A673 (cell line): ENCODE measurements around the gene NDUFAF2. TPM values are rescaled to one million over a fixed set of nuclear protein-coding genes. Genes with fewer than 3 reads are reported as not detected.

Experiments used
- BruUV-seq: library from RNA; stranded (reverse); fragments of 400-500 nt; replicated peaks from 2 replicates; lab custom pipeline; 2021; lab: Mats Ljungman, UMichigan
- CTCF ChIA-PET: fragments of 300-600 bp; sonication (Branson Sonifier 250); formaldehyde crosslinking; loops from one replicate; lab custom pipeline; 2022; ENCODE audit warnings: antibody characterized with exemption; lab: Charles Lee
- POLR2A ChIA-PET: fragments of 300-600 bp; sonication (Branson Sonifier 250); formaldehyde crosslinking; loops from one replicate; lab custom pipeline; 2022; ENCODE audit warnings: antibody characterized with exemption; ENCODE audit not compliant: low non-redundant PET; lab: Charles Lee
- DNase-seq: peaks from one replicate; pipeline ENCODE4 v3.0.0-alpha.2; 2015; ENCODE audit warnings: low spot score
- H3K27ac ChIP-seq: fragments of 200-600 bp; sonication (generic); 2 replicates; pipeline ENCODE4 v1.5.1; 2016; ENCODE audit warnings: mixed run types, low read depth, mild to moderate bottlenecking, mixed read lengths, antibody characterized with exemption, low read length; ENCODE audit not compliant: poor library complexity, severe bottlenecking
- H3K27me3 ChIP-seq: fragments of 200-600 bp; sonication (generic); replicated peaks from 2 replicates; pipeline ENCODE4 v1.6.1; 2017; ENCODE audit warnings: mixed run types, low read depth, mild to moderate bottlenecking, mixed read lengths, antibody characterized with exemption, low read length; ENCODE audit not compliant: insufficient read depth, poor library complexity
- H3K36me3 ChIP-seq: fragments of 200-600 bp; sonication (generic); 2 replicates; pipeline ENCODE4 v1.6.1; 2016; ENCODE audit warnings: mixed run types, mild to moderate bottlenecking, mixed read lengths, antibody characterized with exemption, low read length; ENCODE audit not compliant: insufficient read depth, poor library complexity, severe bottlenecking
- H3K4me1 ChIP-seq: fragments of 200-600 bp; sonication (generic); 2 replicates; pipeline ENCODE4 v1.6.1; 2017; ENCODE audit warnings: mixed run types, mild to moderate bottlenecking, mixed read lengths, antibody characterized with exemption, low read length; ENCODE audit not compliant: insufficient read depth, poor library complexity, severe bottlenecking
- H3K4me3 ChIP-seq: fragments of 200-600 bp; sonication (generic); 2 replicates; pipeline ENCODE4 v1.5.1; 2016; ENCODE audit warnings: low read depth, mixed run types, mild to moderate bottlenecking, mixed read lengths, low read length; ENCODE audit not compliant: poor library complexity, severe bottlenecking
- H3K9me3 ChIP-seq: fragments of 200-600 bp; sonication (generic); 2 replicates; pipeline ENCODE4 v1.6.1; 2016; ENCODE audit warnings: mixed run types, low read depth, mild to moderate bottlenecking, mixed read lengths, antibody characterized with exemption, low read length; ENCODE audit not compliant: poor library complexity, severe bottlenecking
- CTCF ChIP-seq: fragments of 300-800, 200-600 bp; sonication (generic); conservative IDR thresholded peaks from 2 replicates; pipeline ENCODE4 v1.5.1; 2017; ENCODE audit warnings: low read depth, mild to moderate bottlenecking, antibody characterized with exemption, low read length, moderate library complexity, mixed read lengths
- EZH2 ChIP-seq: fragments of 200-600 bp; sonication (generic); IDR thresholded peaks from 2 replicates; pipeline ENCODE4 v1.6.1; 2017; ENCODE audit warnings: borderline replicate concordance, low read depth, mild to moderate bottlenecking, mixed read lengths, antibody characterized with exemption, low read length; ENCODE audit not compliant: poor library complexity, severe bottlenecking
- intact Hi-C: fragments of 100-400 bp; cut with micrococcal nuclease; formaldehyde crosslinking; loops from one replicate; pipeline ENCODE4 v1.10.0; 2022; ENCODE audit not compliant: unreplicated experiment
- total RNA-seq: library from RNA; stranded (reverse); gene quantifications from 2 replicates; pipeline ENCODE4 v1.2.3, GENCODE V29; 2021

Gene NDUFAF2
- total RNA-seq, 1 experiment from 2014 or later: 61.6 TPM

- no peak overlapping the region for H3K27ac ChIP-seq
- TF ChIP-seq EZH2 (no peak), CTCF (no peak)
- no TSS peak for BruUV-seq
- intact Hi-C loops: no loop called here
- no peak overlapping the region for H3K4me3 ChIP-seq
- no peak for DNase-seq
- H3K4me1 ChIP-seq: peaks cover 3% of the 10 kb centered on the region
- no peaks in the 10 kb centered on the region for H3K36me3 ChIP-seq
- H3K9me3 ChIP-seq: no peaks in the 10 kb centered on the region
- no peaks in the 10 kb centered on the region for H3K27me3 ChIP-seq
- POLR2A ChIA-PET: no interaction called here
- CTCF ChIA-PET: no interaction called here
Measured at GRCh38 chr5:61141801-61142200, 196.8 kb downstream of the NDUFAF2 start.

GRCh38 chr5:61142391-61142790 is 197.4 kb downstream of the NDUFAF2 start:
- H3K9me3 ChIP-seq: no peaks in the 10 kb centered on the region
- no TSS peak for BruUV-seq
- CTCF ChIA-PET: no interaction called here
- peaks cover 3% of the 10 kb centered on the region for H3K4me1 ChIP-seq
- no peak for DNase-seq
- no peaks in the 10 kb centered on the region for H3K27me3 ChIP-seq
- H3K36me3 ChIP-seq: no peaks in the 10 kb centered on the region
- POLR2A ChIA-PET: no interaction called here
- H3K4me3 ChIP-seq: no peak overlapping the region
- no peak for TF ChIP-seq CTCF
- TF ChIP-seq EZH2: no peak
- no peak overlapping the region for H3K27ac ChIP-seq
- intact Hi-C loops: no loop called here

GRCh38 chr5:61142811-61143210 is 197.8 kb downstream of the NDUFAF2 start:
- no peak overlapping the region for H3K27ac ChIP-seq
- H3K36me3 ChIP-seq: no peaks in the 10 kb centered on the region
- intact Hi-C loops: no loop called here
- BruUV-seq: no TSS peak
- TF ChIP-seq CTCF (no peak), EZH2 (no peak)
- ChIA-PET CTCF (no interaction called here), POLR2A (no interaction called here)
- H3K4me3 ChIP-seq: no peak overlapping the region
- H3K27me3 ChIP-seq: no peaks in the 10 kb centered on the region
- no peaks in the 10 kb centered on the region for H3K9me3 ChIP-seq
- H3K4me1 ChIP-seq: peaks cover 3% of the 10 kb centered on the region
- no peak for DNase-seq
